ENCODE results near the gene TIMD4.

Gene TIMD4

GRCh38 chr5:156922207-156922792 lies 40.7 kb downstream of the TIMD4 start:
- FAIRE-seq (no peak), DNase-seq (ENCODE audit: low spot score) (no peak)

DNA sequence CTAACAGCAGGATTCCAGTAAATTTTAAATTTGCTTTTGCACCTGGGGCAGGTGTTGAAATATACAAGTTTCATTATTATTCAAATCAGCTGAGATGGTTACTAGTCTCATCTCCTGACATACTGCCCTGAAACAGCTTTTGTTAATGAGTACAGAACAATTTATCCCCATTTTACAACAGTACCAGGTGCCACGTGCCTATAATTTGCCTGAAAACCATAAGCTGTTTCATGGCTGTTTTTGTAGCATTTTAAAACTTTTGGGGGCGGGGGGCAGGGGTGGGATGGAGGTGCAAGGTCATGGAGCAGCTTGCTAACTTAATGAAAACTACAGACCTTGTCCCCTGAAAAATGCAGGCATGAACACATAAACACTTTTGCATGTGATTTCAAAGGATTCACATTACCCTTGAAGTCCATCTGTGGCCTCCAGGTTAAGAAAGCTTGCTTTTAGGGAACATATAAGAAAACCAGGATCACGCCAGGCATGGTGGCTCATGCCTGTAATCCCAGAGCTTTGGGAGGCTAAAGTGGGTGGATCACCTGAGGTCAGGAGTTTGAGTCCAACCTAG lies 42.1 kb downstream of the TIMD4 start:
- no peak for FAIRE-seq
- no peak for DNase-seq (ENCODE audit: low spot score)

DNA sequence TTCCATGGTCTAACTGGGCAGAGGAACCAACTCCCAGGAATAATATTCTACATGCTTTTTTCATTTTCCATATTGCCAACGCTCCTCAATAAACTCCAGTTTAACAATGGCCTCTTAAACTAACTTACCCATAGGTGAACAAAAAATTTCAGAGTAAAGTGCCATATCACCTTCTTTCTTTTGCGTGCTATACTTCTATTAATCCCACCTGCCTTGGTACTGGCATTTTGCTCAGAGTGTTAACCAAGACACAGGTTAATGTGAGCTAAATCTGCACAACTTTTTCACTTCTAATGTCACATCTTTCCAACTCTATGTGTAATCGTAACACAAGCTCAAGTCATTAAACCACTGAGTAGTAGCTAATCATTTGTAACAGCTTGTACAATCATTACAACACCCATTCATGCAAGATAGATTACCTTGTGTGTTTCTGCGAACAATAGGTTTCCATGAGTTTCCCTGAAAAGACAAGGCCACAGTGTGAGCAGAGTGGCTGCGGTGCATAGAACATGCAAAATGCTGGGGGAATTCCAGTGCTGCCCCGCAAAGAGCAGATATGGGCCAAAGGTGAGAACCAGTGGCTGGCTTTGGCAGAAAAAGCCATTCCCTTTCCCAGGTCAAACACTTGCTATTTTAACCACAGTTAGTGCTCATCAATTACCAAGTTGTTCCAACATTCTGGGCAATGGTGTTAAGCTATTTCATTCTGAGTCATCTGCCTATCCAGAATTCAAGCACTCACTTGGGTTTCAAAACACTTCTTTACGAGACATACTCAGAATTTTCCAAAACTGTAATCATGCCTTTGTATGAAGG lies 42.8 kb downstream of the TIMD4 start:
- DNase-seq (ENCODE audit: low spot score): peak; percentile 92
- peak; percentile 98 for FAIRE-seq

DNA sequence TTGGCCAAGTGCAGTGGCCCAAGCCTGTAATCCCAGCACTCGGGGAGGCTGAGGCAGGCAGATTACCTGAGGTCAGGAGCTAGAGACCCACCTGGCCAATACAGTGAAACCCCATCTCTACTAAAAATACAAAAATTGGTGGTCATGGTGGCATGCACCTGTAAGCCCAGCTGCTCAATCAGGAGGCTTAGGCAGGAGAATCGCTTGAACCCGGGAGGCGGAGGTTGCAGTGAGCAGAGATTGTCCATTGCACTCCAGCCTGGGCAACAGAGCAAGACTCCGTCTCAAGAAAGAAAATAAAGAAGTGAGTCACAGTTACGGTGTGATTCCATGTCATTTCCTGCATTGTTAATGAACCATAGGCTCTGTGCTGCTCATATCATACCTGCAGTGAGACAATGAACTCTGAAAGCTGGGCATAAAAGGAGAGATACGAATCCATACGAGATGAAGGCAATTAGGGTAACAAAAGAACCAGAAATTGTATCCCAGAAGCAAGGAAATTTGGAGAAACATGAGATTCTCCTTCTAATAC lies 44.6 kb downstream of the TIMD4 start:
- no peak for DNase-seq (ENCODE audit: low spot score)
- no peak for FAIRE-seq

- FAIRE-seq (no peak), DNase-seq (ENCODE audit: low spot score) (no peak)
These were observed 48.7 kb downstream of the TIMD4 start for GRCh38 chr5:156914371-156914737.

GRCh38 chr5:156913719-156914370 lies 49.2 kb downstream of the TIMD4 start:
- no peak for FAIRE-seq

GRCh38 chr5:156913355-156913718 lies 49.7 kb downstream of the TIMD4 start:
- DNase-seq (ENCODE audit: low spot score): no peak
- no peak for FAIRE-seq

More at GRCh38 chr5:156913719-156914370, 49.2 kb downstream of the TIMD4 start:
- no peak for DNase-seq (ENCODE audit: low spot score)

- FAIRE-seq (no peak), DNase-seq (ENCODE audit: low spot score) (no peak)
These were observed 50.2 kb downstream of the TIMD4 start for GRCh38 chr5:156912869-156913268.

- no peak for DNase-seq (ENCODE audit: low spot score)
- FAIRE-seq: no peak
These were observed 53.8 kb downstream of the TIMD4 start for GRCh38 chr5:156909180-156909579.

- DNase-seq (ENCODE audit: low spot score) (no peak), FAIRE-seq (no peak)
These were observed 55.4 kb downstream of the TIMD4 start for GRCh38 chr5:156907667-156908066.

GRCh38 chr5:156906807-156907206 lies 56.2 kb downstream of the TIMD4 start:
- no peak for FAIRE-seq
- no peak for DNase-seq (ENCODE audit: low spot score)

- DNase-seq (ENCODE audit: low spot score): no peak
- no peak for FAIRE-seq
These were observed 66.5 kb downstream of the TIMD4 start for GRCh38 chr5:156896546-156896945.

DNA sequence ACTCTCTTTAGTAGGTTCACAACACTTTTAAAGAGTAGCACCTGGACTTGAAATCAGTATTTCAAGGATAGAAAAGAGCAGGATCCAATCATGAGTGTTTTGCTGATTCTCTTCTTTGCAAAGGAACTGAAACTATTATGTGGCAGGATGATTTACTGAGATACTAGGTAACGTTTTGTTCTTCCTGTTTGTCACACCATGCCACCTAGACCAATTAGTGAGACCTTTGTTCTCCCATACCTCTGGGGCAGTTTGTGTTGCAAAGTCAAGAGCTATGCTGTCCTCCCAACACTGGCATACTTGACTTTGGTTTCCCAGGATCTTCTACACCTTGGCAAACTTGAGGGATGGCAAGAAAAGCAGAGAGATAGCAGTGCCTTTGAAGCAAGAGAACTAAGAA lies 69.5 kb downstream of the TIMD4 start:
- DNase-seq (ENCODE audit: low spot score) (no peak), FAIRE-seq (no peak)

DNA sequence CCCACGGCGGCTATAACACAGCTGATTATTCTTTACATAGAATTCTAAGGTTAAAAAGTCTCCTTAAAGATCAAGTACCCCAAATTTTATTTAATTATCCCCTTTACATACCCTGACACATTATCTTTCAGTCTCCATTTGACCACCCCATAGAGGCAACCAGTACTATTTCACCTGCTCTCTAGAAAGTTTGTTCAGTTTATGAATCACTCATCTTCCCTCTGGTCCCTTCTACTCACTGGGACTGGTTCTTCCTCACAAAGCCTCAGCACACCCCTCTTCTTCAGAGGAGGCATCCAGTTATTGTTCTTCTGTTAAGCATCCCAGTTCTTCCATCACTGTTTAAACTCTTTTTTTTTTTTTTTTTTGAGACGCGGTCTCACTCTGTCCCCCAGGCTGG lies 70.2 kb downstream of the TIMD4 start:
- no peak for FAIRE-seq
- no peak for DNase-seq (ENCODE audit: low spot score)

DNA sequence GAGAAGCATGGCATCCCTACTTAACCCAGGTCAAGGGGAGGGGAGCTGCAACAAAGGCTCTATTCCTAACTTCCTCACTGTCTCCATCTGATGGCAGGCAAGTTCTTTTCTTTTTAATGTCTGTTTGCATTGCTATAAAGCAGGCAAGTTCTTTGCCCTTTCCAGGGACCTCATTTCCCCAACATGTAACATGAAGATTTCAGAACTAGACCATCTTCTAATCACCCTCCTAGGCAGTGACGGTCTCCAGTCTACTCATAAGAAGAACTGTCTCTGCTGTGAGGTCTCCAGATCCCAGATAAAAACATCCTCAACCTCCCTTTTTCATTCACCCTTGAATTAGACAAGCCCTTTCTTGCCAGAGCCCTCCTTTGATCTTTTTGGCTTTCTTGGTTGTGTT lies 70.8 kb downstream of the TIMD4 start:
- FAIRE-seq (no peak), DNase-seq (ENCODE audit: low spot score) (peak; percentile 5)

DNA sequence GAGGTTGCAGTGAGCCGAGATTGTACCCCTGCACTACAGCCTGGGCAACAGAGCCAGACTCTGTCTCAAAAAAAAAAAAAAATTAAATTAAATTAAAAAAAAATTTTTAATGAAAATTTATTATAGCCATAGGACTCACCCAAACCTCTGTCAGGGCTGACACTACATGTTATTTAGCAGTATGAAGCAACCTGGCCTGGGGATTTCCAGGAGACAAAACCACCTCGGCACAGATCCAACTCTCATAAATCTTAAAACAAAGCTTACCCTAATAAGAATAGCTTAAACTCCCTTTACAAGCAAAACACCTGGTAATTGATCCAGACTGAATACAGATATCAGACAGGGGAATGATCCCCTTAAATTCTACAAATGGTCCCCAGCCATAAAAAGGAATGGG lies 74.5 kb downstream of the TIMD4 start:
- DNase-seq (ENCODE audit: low spot score): no peak
- FAIRE-seq: no peak

DNA sequence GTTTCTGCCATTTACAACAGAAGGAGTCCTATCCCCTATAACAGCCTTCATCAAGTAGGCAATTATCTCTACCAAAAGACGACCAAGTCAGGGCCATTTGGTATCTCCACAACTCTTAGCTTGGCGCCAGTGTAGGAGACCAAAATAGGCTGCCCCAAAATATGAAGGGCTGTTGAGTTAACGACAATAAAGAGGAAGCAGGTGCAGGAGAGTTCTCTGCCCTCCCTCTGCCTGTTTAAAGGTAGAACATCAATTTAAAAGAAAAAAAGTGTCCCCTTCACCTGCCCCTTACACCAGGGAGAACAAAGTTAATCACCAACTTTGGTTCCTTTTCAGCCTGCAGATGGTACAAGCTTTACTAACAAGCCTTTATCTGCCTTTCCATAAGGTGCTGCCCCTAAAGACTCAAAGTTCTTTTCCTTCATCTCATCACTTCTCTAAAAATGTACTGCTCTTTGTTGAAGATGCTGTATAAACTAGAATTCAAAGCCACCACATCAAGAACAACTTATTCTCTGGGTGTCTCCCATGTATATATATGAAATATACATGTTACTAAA lies 79.6 kb downstream of the TIMD4 start:
- DNase-seq (ENCODE audit: low spot score) (no peak), FAIRE-seq (no peak)

GRCh38 chr5:156879665-156880285 lies 83.3 kb downstream of the TIMD4 start:
- FAIRE-seq (no peak), DNase-seq (ENCODE audit: low spot score) (no peak)

DNA sequence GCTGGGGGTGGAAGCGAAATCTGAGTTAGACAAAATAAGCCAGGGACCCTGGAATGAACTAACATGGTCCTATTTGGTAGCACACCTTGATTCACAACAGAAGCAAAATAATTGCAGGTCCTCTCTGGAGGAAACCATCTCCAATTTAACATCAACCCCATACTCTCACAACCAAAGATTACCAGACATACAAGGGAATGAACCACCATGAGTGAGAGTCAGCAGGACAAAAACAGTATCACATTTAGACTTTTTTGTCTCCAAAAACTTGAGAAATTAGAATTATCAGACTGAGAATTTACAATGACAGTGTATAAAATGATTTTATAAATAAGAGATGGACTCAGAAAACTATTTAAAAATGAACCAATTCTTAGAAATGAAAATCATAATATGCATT lies 91.8 kb downstream of the TIMD4 start:
- DNase-seq (ENCODE audit: low spot score) (no peak), FAIRE-seq (no peak)

GRCh38 chr5:156870498-156870839 lies 92.6 kb downstream of the TIMD4 start:
- DNase-seq (ENCODE audit: low spot score) (no peak), FAIRE-seq (no peak)

Measured in RCC 7860 (cell line).